HUDEP-2 (cell line): ENCODE results near the gene ZNF783.
"Not testable (repeated sequence)": the region's sequence is repeated elsewhere in the genome, so short reads cannot be mapped to it uniquely, and the experiment has no call there.

ENCODE experiments used
- DNase-seq, 76 experiments: peaks; one replicate each; lab custom pipeline; 2025; ENCODE audit not compliant: unreplicated experiment in 76 of 76; lab: John Stamatoyannopoulos, UW

ZNF783 gene

GRCh38 chr7:149261829-149262617 is at the start of gene ZNF783:
TSS of gene ZNF783 (plus strand) at chr7:149262196. CDS start at chr7:149262334, 138 bp downstream.
- peak in 73 of 76 experiments; percentile 27 to 87 (median 74) for DNase-seq

DNA sequence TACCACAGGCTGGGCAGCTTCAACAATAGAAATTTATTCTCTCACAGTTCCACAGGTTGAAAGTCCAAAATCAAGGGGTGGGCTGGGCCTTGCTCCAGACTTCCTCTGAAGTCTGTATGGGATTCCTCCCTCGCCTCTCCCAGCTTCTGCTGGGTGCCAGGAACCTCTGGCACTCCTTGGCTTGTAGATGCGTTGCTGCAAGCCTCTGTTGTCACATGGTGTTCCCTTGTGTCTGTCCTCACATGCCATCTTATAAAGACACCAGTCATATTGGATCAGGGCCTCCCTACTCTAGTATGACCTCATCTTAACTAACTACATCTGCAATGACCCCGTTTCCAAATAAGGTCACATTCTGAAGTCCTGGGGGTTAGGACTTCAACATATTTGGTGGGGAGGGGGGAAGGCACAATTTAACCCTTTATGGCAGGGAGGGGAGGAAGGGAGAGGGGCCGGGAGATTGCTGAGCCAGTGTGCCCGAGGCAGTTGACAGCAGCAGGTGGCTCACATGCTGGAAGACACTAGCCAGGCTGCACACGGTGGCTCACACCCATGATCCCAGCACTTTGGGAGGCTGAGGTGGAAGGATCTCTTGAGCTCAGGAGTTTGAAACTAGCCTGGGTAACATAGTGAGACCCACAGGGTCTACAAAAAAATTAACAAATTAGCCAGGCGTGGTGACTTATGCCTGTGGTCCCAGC is 47.8 kb upstream of the ZNF783 start:
- DNase-seq = no peak

DNA sequence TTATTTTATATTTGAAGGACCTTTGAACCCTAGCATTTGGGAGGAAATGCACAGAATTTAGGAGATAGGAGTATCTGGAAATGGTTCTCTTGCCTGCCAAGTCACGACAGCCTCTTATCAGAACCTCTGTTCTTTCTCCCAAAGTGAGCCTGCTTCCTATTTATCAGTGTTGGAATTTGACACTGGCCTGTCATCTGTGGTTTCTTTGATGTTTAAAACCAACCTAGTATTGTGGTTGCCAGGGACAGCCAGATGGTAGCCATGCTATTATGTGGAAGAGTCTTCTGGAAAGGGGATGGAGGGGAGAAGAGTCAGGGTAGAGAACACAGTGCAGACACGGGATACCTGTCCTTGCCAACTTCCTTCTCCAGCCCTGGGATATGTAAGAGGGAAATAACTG is 45.6 kb upstream of the ZNF783 start:
- no peak for DNase-seq

DNA sequence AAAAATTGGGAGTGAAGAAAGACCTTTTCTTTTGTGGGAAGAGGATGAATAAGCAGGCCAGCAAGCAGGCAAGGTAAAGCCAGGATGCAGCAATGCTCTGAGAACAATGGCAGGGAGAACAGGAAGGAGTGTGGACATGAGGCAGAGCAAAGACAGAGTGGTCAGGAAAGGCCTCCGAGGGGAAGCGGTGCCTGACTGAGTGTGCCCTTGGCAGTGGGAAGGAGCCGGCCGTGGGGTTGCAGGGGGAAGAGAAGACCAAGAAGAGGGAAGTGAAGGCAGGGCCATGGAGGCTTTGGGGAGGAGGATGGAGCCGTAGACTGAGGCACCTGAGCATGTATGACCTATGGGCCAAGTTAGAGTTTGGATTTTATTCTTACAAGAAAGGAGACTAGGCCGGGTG is 44.4 kb upstream of the ZNF783 start:
- no peak for DNase-seq

DNA sequence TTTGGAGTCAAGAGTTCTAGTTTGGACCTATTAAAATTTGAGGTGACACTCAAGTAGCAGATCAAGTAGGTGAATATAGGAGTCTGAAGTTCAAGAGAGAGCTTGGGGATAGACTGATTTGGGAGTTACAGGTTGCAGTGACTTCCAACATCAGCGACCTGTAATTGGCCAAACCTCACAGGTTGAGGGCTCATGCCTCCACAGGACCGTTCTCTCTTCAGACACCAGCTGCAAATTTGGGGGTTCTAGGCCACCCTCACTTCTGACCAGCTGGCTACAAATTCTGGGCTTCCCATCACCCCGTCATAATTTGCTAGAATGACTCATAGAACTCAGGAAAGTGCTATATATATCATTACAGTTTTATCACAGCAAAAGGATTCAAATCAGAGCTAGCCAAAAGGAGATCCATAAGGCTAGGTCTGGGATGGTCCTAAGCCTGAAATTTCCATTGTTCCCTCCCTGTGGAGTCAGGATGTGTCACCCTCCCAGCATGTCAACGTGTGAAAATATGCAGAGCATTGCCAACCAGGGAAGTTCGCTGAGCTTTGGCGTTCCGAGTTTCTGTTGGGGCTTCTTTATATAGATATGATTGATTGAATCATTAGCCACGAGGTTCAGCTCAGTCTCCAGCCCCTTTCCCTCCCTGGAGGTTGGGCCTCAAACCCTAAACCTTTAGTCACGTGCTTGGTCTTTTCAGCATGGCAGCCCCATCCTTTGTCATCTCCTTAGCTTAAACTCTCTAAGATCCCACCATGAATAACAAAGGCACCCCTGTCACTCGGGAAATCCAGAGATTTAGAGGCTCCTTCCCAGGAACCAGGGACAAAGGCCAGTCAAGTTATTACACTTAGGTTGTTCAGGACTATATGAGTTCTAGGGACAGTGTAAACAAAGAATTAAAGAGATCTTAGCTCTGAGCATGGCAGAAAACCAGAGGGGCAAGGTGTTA is 43.3 kb upstream of the ZNF783 start:
- no peak for DNase-seq

DNA sequence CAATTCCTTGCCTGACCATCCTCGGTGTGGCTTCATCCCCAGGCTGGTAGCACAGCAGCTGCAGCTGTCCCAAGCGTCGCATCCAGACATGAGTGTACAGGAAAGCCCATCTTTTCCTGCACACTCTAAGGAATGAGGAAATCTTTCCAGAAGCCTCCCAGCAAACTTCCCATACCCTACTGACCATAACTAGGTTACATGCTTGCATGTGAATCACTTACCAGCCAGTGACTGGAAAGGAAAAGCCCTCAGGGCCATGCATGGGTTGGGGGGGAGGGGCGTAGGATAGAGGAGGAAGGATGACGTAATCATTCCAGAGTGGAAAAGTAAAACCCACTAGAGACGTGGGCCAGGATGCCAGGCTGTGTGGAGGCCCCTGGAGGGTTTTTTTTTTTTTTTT is 41.5 kb upstream of the ZNF783 start:
- DNase-seq = no peak

GRCh38 chr7:149223176-149223575 is 38.8 kb upstream of the ZNF783 start:
- DNase-seq = no peak

- DNase-seq = no peak
Observed at GRCh38 chr7:149223761-149224160, 38.2 kb upstream of the ZNF783 start.

- DNase-seq = no peak
Observed at GRCh38 chr7:149224352-149224751, 37.6 kb upstream of the ZNF783 start.

DNA sequence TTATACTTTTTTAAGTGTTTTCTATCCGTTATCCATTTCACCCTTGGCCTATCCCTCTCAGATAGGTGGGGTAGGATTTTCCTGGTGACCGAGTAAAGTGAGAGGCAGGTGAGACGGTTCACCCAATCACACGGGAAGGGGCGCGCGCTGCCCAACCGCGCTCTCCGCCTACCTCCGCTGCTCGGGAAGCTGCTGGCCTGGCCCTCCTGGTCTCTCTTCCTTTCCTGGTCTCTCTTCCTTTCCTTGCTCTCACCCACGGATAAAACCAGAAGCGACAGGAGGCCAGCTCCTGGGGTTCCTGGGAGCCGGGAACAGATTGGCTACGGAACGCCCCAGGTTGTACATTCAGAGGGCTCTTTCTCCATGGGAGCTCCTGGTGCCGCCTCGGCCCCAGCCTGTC is 36.9 kb upstream of the ZNF783 start:
- DNase-seq = no peak

DNA sequence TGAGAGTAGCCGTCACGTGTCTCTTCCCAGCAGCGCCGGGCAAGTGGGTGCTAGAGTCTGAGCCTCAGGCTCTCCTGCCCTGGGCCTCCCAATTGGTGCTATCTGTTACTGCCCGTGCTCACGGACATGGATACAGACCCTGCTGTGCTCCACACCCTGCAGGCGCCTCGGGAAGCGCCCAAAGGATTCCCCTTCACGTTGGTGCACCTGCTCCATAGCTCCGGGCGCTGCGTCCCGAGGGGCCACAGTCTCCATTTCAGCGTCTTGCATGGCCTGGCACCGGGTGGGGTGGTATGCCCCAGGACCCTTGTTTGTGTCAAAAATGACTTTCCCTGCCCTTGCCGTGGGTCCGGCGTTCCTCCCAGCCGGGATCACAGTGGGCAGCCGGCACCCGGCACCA is 36.3 kb upstream of the ZNF783 start:
- DNase-seq = no peak

- DNase-seq = not testable (repeated sequence)
Observed at GRCh38 chr7:149226366-149226765, 35.6 kb upstream of the ZNF783 start.

DNA sequence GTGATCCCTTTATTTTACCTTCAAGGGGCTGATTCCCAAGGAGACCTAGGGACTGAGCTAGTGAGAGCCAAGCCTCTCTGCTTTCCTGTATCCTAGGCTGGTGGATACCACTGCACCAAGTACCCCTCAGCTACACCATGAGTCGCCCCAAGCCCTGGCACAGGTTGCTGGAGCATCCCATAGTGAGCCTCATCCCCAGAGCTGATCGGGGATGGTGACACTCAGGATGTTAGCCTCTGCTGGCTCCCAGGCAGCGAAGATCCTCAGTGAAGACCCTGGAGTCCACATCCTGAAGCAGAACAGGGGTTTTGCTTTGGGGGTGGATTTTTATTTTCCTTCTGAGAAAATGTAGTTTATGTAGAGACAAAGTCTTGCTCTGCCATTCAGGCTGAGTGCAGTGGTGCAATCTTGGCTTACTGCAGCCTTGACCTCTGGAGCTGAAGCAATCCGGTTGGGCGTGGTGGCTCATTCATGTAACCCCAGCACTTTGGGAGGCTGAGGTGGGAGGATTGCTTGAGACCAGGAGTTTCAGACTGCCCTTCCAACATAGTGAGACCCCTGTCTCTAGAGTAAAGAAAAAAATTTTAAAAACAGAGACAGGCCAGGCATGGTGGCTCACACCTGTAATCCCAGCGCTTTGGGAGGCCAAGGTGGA is 35.0 kb upstream of the ZNF783 start:
- no peak for DNase-seq

DNA sequence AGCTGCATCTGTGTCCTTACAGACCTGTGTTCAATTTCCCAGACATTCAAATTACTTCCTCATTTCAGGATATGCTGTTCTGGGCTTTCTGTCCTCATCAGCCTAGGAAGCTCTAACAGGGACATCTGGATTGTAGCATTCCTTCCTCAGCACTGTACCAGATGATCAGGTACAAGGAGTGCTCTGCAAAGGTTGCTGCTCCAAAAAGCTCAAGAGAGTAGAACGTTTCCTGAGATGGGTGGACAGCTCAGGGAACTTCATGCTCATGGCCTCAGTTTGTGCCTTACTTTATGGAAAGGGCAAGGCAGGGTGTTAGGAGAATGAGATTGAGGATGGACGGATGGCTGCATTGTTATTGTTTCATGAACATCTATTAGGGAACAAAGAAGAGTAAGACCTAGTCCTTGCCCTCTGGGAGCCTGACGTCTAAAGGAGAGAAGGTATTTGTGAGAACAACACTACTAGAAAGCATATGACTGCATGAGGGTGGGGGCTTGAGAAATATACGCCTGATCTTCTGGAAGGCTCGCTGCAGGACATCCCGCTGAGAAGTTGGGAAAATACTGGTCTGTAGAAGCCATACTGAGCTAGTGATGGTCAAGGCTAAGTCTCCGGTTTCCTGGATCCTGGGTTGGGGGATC is 33.0 kb upstream of the ZNF783 start:
- no peak for DNase-seq

DNA sequence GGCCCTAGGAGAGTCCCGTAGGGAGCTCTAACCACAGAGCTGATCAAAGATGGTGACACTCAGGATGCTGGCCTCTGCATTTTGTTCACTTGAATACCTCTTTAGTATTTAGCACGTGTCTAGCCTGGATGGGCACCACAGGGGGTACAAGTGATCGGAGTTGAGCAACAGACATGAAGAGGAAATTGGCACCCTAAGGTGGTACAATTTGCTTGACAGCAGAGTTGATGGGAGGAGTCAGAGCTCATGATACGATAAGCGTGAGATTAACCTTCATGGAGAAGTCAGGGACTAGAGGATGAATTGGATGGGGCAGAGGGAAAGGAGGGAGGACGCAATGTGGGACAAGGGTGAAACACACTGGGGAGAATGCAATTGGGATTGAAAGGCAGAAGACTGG is 32.5 kb upstream of the ZNF783 start:
- DNase-seq = no peak

DNA sequence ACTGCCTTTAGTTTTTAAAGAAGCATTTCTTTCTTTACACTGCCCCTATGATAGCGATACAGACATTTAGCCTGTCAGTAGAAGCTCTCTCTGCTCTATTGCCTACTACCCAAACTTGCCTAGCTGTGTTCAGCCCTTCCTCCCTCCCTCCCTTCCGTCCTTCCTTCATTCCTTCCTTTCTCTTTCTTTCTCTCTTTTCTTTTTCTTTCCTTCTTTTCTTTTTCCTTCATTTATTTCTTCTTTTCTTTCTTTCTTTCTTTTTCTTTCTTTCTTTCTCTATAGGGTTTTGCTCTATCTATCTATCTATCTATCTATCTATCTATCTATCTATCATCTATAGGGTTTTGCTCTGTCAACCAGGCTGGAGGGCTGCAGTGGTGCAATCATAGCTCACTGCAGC is 29.6 kb upstream of the ZNF783 start:
- no peak for DNase-seq

DNA sequence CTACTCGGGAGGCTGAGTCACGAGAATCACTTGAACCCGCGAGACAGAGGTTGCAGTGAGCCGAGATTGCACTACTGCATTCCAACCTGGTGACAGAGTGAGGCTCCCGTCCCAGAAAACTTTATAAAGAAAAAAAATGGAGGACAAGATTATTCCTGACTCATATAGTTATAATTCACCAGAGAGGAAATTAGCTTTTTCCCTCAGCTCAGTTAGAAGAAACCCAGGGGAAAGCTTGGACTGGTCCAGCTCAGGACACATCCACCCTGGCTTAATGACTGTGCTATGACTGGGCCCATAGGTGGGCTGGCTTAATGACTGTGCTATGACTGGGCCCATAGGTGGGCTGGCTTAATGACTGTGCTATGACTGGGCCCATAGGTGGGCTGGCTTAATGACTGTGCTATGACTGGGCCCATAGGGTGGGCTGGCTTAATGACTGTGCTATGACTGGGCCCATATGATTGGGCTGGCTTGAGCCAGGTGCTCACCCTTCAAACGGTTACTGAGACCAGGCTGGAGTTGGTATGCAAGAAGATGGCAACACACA is 28.3 kb upstream of the ZNF783 start:
- DNase-seq = not testable (repeated sequence)

DNA sequence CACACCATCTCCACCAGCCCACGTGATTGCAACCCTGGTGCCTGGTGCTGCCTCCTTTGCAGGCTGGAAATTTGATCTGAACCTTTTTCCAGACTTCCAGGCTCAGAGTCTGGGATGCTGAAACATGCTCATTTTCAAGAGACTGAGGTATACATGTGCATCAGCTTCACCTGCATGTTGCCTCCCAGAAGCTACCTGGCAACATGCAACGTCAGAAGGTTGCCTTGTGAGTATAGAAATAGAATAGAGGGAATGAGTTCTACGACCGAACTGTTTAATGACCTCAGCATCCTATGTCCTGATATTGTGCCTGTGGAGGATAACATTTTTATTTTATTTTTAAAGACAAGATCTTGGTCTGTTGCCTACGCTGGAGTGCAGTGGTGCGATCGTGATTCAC is 24.5 kb upstream of the ZNF783 start:
- no peak for DNase-seq

- no peak for DNase-seq
Observed at GRCh38 chr7:149238051-149238450, 23.9 kb upstream of the ZNF783 start.
